ENCODE data around the gene ITIH5.

ITIH5 gene

DNA sequence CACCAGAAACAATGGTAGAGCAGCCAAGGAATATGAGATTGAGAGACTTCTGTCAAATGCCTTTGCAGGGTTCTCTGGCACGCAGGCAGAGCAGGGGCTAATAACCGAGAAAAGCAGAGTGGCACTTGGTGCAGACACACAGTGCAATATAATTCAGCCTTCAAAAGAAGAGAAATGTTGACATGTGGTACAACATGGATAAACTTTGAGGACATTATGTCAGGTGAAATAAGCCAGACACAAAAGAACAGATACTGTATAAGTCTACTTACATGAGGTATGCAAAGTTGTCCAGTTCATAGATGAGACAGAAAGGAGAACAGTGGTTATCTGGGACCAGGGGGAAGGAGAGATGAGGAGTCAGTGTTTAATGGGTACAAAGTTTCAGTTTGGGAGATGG is 41.8 kb downstream of the ITIH5 start:
- no peak for DNase-seq

DNA sequence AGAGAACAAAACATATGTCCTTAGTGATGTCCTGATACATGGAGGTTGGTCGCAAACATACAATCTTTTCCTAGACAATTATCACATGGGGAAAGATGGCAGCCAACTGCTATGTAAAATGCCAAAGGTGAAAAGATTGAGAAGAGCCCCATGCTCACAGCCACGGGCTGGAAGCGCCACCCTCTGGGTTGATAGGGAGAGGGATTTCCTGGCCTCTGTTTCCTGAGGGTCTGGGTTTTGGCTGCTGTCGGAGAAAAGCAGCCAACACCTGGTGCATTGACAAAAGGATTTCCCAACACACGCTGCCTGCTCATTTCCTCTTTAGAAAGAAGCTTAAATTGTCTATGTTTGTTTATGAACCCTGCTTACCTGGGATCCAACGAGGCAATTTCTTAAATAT is 43.8 kb downstream of the ITIH5 start:
- no peak for DNase-seq

- DNase-seq = no peak
Measured at GRCh38 chr10:7618461-7618860, 48.3 kb downstream of the ITIH5 start.

- peak; percentile 42 for DNase-seq
Measured at GRCh38 chr10:7611909-7612308, 54.9 kb downstream of the ITIH5 start.

DNA sequence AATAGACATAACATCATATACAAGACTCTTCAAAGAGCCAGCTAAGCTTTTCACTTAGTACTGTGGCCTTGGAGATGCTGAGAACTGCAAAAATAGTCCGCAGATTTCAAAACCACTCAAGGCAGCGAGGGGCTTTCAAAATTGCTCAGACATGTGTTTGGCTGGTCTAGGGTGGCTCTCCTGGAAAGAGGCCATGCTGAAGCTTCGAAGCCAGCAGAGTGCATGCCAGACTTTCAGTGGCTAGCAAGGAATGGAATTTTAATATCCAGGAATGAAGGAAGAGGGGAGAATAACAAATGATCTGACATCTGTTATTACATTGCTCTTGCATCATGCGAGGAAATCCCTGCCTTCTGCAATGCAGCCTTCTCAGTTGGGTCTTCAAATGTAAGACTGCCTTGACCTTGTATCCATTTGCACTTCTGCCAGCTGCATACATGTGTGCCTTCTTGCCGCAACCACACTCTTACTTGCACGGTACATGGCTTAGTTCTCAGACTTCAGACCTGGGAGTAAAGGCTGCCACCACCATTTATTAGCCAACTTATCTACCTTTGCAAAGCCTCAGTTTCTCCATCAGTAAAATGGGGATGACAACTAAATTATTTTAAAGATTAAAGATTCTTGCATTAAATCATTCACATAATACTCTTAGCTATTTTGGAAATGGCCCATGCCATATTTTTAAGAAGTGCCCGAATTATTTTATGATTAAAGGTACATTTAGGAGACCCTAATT is 55.9 kb downstream of the ITIH5 start:
- DNase-seq = peak; percentile 95

DNA sequence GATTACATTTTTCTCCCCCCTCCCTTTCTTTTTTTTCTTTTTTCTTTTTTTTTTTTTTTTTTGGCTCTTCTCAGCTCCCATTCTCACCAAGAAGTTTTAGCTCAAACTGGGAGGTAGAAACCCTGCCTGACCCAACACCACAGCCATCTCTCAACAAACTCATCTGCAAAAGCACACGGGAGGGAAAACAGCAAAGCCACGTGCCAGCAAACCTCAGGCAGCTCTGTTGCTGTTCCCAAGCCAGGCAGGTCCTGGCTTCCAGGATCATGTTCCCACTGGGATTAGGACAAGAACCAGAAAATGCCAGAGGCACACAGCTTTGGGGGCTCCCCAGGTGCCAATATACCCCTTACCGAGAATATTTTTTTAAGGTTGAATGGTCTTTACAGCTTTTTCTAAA is 56.7 kb downstream of the ITIH5 start:
- peak; percentile 31 for DNase-seq

DNA sequence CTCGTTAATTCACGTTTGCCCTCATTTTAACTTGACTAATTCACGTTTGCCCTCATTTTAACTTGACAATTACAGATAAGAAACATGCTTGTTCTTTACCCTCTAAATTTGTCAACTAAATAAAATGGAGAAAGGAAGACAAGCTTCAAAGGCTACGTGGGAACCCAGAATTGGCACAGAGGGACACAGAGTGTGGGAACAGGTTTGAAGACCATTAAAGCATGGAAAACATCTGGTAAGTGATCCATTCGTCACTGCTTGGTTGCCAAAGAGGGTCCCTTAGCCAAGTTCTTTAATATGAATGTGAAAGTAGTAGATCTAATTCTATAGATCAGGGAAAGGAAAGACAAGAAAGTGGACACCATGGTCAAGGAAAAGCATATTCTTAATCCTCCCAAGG is 57.2 kb downstream of the ITIH5 start:
- no peak for DNase-seq

GRCh38 chr10:7608001-7608400 is 58.8 kb downstream of the ITIH5 start:
- no peak for DNase-seq

DNA sequence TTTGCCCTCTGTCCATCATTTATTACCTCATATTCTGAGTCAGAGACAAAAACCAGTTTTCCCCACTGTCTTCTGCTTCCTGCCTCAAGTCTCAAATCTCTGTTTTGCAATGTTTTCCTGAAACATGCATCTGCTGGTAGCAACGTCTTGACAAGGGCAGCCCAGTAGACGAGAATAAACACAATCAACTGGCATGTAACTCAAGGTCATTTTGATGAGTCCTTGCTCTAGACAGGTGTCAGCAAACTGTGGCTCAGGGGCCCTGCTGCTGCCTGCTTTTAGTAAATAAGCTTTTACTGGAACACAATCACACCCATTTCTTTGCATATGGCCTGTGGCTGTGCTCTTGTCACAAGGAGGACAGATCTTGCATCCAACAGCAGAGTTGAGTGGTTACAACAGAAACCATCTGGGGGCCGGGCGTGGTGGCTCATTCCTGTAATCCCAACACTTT is 59.8 kb downstream of the ITIH5 start:
- DNase-seq = peak; percentile 21

DNA sequence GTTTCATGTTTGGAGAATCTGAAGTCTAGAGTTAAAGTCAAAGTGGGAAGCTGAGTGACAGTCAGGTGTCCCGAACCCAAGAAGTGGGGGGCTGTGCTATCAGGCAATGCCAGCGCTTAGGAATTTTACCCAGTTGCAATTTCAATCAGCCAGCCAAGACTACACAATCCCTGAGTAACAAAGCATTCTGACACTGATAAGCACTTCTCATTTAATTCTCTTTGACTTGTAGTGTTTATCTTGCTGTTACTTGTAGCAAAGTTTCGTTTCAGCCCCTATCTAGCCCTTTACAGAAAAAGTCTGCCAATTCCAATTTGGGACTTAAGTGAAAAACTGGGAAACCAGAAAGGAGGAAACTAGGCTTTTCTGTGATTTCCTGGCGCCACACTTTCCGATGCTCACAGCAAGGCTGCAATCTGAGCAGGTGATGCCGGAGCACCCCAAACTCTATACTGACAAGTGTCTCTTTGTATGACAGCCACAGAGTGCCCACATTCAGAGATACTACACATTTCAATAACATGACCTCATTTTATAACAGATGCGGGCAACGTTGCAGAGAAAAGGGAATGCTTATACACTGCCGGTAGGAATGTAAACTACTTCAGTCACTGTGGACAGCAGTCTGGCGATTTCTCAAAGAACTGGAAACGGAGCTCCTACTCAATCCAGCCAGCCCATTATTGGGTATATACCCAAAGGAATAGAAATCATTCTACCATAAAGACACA is 61.0 kb downstream of the ITIH5 start:
- peak; percentile 30 for DNase-seq

GRCh38 chr10:7601023-7601656 is 65.6 kb downstream of the ITIH5 start:
- DNase-seq = no peak

GRCh38 chr10:7598771-7599170 is 68.0 kb downstream of the ITIH5 start:
- DNase-seq = no peak

DNA sequence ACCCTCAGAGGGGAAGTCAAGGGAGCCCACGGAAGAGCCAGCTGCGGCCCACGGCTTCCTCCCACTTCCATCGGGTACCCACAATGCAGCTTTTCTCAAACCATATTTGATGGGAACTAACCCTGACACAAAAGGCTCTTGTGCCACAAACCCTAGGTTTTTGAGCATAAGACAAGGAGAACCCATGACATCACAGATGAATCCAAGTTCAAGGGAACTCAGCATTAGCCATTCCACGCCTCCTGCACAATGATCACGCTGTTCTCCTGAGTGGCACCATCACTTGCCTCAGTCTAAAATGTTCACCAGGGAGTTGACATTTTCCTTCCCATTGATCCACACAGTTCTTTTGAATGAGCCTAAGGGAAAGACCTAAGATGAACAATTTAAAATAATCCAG is 70.4 kb downstream of the ITIH5 start:
- no peak for DNase-seq

DNA sequence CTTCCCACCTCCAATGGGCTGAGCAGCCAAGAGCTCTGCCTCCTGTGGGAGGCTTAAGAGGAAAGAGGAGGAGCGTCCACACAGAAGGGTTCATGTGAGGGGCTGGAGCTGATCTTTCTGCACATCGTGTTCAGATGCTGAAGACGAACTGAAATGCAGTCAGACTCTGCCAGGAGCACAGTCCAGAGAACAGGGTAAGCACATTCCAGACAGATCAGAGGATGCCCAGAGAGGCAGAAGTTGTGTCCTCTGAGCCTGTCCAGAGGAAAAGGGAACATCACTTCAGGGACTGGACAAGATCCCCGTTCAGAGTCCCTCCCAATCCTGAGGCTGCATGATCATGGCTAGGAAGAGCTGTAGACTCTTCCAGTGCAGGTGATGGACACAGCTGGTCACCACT is 72.9 kb downstream of the ITIH5 start:
- DNase-seq = no peak

DNA sequence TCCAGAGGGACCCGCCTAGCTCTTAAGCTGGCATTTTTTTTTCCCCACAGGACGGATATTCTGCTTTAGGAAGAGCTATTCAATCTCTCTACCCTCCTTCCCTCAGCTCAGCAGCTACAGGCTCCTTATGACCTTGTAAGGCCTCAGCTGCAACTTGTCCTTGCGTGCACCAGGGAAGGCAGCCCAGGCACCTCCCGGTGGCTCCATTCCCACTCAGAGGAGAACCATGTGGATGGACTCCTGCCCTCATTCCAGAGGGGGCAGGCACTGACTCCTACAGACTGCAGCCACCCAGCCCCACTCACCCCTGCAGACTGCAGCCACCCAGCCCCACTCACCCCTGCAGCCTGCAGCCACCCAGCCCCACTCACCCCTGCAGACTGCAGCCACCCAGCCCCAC is 73.7 kb downstream of the ITIH5 start:
- no peak for DNase-seq

DNA sequence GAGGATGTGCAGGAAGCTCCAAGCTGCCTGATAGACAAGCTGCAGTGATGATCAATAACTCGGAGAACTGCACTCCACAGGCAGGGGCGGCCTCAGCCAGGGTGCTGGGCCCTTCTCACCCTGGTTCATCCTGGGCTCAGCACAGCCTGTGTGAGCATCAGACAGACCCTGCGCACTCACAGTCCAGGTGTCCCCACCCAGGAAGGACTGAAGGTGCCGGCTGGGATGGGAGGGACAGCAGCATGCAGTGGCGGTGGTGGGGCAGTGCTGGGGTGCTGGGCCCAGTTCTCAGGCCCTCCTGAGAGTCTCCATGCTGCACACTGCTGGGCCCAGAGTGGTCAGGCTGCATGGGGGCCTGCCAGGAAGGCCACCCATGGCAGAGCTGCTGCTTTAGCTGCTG is 74.1 kb downstream of the ITIH5 start:
- DNase-seq = no peak

- DNase-seq = no peak
Measured at GRCh38 chr10:7590271-7590670, 76.5 kb downstream of the ITIH5 start.

- DNase-seq = no peak
Measured at GRCh38 chr10:7589748-7590147, 77.0 kb downstream of the ITIH5 start.

GRCh38 chr10:7587865-7588188 is 78.9 kb downstream of the ITIH5 start:
- DNase-seq = no peak

GRCh38 chr10:7587168-7587864 is 79.5 kb downstream of the ITIH5 start:
- DNase-seq = no peak

DNA sequence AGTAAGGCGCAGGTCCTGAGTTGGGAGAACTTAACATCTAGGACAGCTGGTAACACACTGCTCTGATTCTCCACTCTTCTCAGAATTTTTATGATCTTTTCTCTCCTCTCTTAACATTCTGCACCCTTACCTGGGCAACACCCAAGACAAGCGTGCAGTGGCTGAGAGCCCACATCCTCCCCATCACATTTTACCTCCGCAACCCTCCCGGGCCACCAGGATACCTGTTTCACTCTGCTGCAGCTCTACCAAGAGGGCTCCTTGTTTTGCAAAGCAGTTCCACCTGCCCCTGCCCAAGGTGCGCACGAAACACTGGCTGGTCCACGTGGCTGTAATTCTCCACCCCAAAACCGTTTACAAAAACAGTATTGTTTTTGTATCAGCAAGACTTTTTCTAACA is 81.5 kb downstream of the ITIH5 start:
- DNase-seq = no peak

DNA sequence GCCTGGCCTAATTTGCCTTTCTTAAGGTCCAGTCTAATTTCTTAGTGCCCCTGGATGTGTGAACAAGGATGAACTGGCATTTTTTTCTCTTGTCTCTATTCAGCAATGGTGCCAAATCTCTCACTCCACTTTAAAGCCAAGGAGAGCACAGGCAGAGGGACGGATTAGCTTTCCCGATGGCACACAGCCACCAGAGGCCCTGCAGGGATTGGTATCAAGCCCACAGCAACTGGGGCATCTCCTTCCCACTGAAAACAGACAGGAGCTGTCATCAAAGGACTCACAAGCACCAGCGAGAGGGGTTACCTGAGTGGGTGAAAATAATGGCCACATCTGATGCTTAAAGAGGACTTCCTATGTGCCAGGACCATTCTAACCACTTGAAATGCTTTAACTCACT is 83.1 kb downstream of the ITIH5 start:
- no peak for DNase-seq

DNA sequence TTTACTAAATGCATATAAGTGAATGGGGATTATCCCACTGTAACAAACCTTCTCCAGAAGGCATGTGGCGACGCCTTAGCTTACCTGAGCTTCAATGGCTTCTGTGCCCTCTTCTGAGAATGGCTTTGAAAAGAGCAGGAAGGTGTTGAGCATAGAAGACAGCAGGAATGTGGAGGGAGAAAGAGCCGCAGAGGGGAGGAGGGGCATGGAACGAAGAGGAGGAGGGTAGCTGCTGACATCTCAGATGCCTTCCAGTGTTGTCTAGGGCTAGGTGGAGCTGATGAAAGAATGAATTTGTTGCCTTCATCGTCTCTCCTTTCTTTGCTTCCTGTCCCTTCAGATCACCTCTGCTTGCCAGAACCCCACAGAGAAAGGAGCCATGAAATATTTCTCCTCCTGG is 86.2 kb downstream of the ITIH5 start:
- DNase-seq = no peak

DNA sequence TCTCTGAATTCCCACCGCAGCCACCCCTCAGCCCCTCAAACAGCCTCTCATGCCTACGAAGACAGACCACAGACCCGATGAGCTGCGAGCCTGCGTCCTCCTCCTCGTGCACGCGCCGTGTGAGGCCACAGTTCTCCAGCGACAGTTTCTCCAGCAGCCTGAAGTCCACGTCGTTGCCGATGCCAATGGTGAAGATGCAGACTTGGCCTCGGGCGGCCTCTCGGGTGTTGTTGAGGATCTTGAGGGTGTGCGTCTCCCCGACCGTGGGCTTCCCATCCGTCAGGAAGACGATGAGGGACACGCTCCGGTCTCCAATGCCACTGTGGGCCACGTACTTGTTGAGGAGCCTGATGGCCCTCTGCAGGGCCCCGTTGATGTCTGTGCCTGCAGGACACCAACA is 87.1 kb downstream of the ITIH5 start:
- DNase-seq = no peak
